Activated naive CD8-positive, alpha-beta T cell treated with anti-CD3 and anti-CD28 coated beads, Interleukin-2, amount 50 U/mL, for 24 hours (primary cell): Measurements from ENCODE around the gene UGT1A10.

Source experiments
- ATAC-seq: fragments of 150-1000 bp; cut with Tn5 transposase; one replicate; pipeline ENCODE4 v1.10.0; 2021
- DNase-seq: peaks from one replicate; pipeline ENCODE4 v3.0.0; 2021
- H3K27ac Mint-ChIP-seq: one replicate; pipeline ENCODE4 v1.8.0; 2021; ENCODE audit warnings: mild to moderate bottlenecking, mixed read lengths
- H3K27me3 Mint-ChIP-seq: one replicate; pipeline ENCODE4 v1.8.0; 2021; ENCODE audit warnings: mixed read lengths
- H3K36me3 Mint-ChIP-seq: one replicate; pipeline ENCODE4 v1.8.0; 2021; ENCODE audit warnings: low read depth, mixed read lengths
- H3K4me1 Mint-ChIP-seq: one replicate; pipeline ENCODE4 v1.8.0; 2021; ENCODE audit warnings: mixed read lengths
- H3K4me3 Mint-ChIP-seq: one replicate; pipeline ENCODE4 v1.8.0; 2021; ENCODE audit warnings: mild to moderate bottlenecking, moderate library complexity, mixed read lengths
- H3K9me3 Mint-ChIP-seq: one replicate; pipeline ENCODE4 v1.8.0; 2021; ENCODE audit warnings: mixed read lengths

UGT1A10 gene

DNA sequence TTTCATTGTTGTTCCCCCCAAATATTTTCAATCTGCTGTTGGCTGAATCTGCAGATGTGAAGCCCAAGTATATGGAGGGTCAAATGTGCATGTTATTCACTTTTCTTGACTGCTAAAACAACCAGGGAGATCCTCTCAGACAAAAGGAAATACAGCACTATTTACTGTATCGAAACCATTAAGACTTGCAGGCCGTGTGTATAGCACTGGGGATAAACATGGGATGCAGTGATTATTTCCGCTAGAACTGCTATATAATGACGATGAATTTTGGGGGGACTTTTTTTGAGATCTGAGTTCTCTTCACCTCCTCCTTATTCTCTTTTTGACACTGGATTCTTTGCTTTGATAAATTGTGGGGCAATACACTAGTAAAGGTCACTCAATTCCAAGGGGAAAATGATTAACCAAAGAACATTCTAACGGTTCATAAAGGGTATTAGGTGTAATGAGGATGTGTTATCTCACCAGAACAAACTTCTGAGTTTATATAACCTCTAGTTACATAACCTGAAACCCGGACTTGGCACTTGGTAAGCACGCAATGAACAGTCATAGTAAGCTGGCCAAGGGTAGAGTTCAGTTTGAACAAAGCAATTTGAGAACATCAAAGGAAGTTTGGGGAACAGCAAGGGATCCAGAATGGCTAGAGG lies 120.3 kb downstream of the UGT1A10 start:
- DNase-seq, result no peak
- peaks cover 8% of the 10 kb centered on the region for H3K27me3 Mint-ChIP-seq
- ATAC-seq, result no peak
- peaks cover 1% of the 10 kb centered on the region for H3K36me3 Mint-ChIP-seq
- no peak overlapping the region for H3K27ac Mint-ChIP-seq
- no peaks in the 10 kb centered on the region for H3K4me1 Mint-ChIP-seq
- no peak overlapping the region for H3K4me3 Mint-ChIP-seq
- peaks cover 6% of the 10 kb centered on the region for H3K9me3 Mint-ChIP-seq

DNA sequence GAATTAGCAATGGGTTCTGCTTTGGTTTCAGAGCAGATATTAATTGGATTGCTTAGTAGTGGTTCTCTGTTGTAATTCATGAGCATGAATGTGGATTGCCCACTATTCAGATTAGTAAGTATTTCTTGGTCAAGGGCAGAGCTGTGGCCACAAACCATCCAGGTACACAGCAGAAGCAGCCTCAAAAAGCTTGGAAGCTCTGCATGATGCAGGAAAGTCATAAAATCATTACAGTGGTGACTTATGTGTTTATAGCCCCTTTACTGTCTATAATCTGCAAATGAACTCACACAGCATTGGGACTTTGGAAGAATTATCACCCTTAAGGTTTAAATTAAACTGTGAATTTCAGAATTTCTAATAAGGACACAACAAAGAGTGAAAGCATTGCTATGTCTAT lies 121.9 kb downstream of the UGT1A10 start:
- no peak for DNase-seq
- H3K27ac Mint-ChIP-seq, result no peak overlapping the region
- ATAC-seq, result no peak
- peaks cover under 1% of the 10 kb centered on the region for H3K27me3 Mint-ChIP-seq
- H3K4me1 Mint-ChIP-seq, result no peaks in the 10 kb centered on the region
- no peaks in the 10 kb centered on the region for H3K36me3 Mint-ChIP-seq
- no peaks in the 10 kb centered on the region for H3K9me3 Mint-ChIP-seq
- no peak overlapping the region for H3K4me3 Mint-ChIP-seq

DNA sequence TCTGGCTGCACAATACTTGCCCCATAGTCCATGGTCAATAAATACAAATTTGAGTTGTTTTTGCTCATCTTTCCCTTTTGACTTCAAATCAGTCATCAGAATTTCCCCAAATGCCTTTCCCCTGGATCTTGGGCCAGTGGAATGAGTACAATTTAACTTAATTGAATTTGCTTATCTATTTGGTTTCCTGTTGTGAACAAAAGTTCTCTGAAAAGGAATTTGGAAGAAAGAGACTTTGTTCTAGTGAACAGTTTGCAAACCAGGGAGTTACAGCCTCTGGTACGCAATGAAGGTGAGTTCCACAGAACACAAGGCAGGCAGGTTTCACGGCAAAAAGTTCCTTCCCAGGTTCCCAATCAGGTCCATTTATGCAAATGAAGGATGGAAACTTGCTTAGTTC lies 122.6 kb downstream of the UGT1A10 start:
- no peak for DNase-seq
- no peak for ATAC-seq
- Mint-ChIP-seq H3K4me1 (no peaks in the 10 kb centered on the region), H3K36me3 (no peaks in the 10 kb centered on the region), H3K27me3 (peaks cover 1% of the 10 kb centered on the region), H3K4me3 (no peak overlapping the region), H3K9me3 (no peaks in the 10 kb centered on the region), H3K27ac (no peak overlapping the region)

DNA sequence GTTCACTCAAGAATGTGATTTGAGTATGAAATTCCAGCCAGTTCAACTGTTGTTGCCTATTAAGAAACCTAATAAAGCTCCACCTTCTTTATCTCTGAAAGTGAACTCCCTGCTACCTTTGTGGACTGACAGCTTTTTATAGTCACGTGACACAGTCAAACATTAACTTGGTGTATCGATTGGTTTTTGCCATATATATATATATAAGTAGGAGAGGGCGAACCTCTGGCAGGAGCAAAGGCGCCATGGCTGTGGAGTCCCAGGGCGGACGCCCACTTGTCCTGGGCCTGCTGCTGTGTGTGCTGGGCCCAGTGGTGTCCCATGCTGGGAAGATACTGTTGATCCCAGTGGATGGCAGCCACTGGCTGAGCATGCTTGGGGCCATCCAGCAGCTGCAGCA lies 123.8 kb downstream of the UGT1A10 start, which contains the start of gene UGT1A1:
Gene UGT1A1, plus strand, starts transcription at position 228 of the 400 bp plus-strand sequence. Its CDS starts 18 bp downstream, at position 246.
- H3K27ac Mint-ChIP-seq, result no peak within 1 kb of the TSS
- H3K9me3 Mint-ChIP-seq, result no peaks in the 10 kb centered on the region
- no peak within 1 kb of the TSS for H3K4me3 Mint-ChIP-seq
- H3K27me3 Mint-ChIP-seq, result peaks cover 9% of the 10 kb centered on the region
- peaks cover 2% of the 10 kb centered on the region for H3K4me1 Mint-ChIP-seq
- DNase-seq, result no peak
- no peak for ATAC-seq
- H3K36me3 Mint-ChIP-seq, result no peaks in the 10 kb centered on the region

DNA sequence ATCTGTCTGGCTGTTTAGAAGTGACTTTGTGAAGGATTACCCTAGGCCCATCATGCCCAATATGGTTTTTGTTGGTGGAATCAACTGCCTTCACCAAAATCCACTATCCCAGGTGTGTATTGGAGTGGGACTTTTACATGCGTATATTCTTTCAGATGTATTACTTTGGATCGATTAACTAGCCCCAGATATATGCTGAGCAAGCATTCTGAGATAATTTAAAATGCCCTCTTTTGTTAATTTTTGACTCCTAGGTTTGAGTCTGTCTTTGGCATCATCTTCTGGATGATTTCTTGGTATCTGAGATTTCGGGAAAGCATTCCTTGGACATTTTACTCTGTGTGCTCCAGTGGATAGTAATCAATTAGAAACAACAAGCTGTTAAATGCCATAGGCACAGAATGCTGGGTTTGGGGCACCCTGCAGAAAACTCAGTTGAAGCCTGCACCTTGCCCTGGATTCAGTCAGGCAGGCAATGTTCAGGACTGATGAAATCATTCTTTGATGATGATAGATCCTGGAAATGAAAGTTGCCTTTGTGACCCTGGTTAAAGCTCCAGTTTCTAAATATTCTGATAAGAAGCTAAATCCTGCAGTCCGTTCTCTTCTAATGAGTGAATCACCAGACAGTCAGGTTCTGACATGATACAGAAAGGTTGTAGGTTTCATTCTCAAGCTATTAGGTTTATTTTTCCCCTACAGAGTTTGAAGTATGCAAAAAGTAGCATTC lies 125.0 kb downstream of the UGT1A10 start:
- DNase-seq (no peak), ATAC-seq (no peak)
- Mint-ChIP-seq H3K27ac (no peak overlapping the region), H3K4me3 (no peak overlapping the region), H3K36me3 (no peaks in the 10 kb centered on the region), H3K27me3 (peaks cover 12% of the 10 kb centered on the region), H3K9me3 (no peaks in the 10 kb centered on the region), H3K4me1 (peaks cover 2% of the 10 kb centered on the region)

DNA sequence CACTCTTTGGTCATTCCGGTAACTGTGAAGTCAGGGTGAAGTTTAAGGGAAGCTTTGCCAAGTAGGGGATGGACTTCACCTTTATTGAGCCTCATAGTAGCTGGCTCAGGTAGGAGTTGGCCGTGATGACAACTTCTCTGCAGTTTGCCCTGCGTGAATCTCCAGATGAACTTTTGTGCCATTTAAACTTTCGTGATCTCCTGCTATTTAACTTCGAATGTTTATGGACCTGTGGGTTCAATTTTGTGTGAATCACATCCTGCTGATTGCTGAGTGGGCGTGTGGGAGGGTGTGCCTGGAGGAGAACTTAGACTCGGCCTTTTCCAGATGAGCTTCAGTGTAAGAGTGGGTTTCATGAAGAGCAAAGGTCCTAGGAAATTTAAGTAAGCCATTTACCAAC lies 128.0 kb downstream of the UGT1A10 start:
- DNase-seq, result no peak
- Mint-ChIP-seq H3K27ac (no peak overlapping the region), H3K9me3 (no peaks in the 10 kb centered on the region), H3K4me1 (peaks cover 2% of the 10 kb centered on the region), H3K36me3 (no peaks in the 10 kb centered on the region), H3K4me3 (no peak overlapping the region), H3K27me3 (peaks cover 17% of the 10 kb centered on the region)
- ATAC-seq, result no peak

GRCh38 chr2:233764761-233765160 lies 128.5 kb downstream of the UGT1A10 start:
- H3K27me3 Mint-ChIP-seq, result peaks cover 18% of the 10 kb centered on the region
- H3K9me3 Mint-ChIP-seq, result no peaks in the 10 kb centered on the region
- no peak for DNase-seq
- H3K4me3 Mint-ChIP-seq, result no peak overlapping the region
- H3K27ac Mint-ChIP-seq, result no peak overlapping the region
- no peaks in the 10 kb centered on the region for H3K36me3 Mint-ChIP-seq
- ATAC-seq, result no peak
- peaks cover 2% of the 10 kb centered on the region for H3K4me1 Mint-ChIP-seq

DNA sequence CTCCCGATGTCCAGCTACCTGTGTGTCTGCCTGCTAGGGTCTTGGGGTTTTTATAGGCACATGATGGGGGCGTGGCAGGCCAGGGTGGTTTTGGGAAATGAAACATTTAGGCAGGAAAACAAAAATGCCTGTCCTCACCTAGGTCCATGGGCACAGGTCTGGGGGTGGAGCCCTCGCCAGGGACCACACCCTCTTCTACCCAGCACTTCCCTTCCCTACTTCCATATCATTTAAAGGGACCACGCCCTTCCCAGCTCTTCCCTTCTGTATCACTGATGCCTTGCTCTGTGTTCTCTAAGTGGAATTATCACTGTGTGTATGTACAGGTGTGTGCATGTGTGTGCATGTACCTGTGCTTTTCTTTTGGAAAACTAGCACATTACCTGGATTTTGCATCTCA lies 130.2 kb downstream of the UGT1A10 start:
- ATAC-seq (no peak), DNase-seq (no peak)
- H3K4me1 Mint-ChIP-seq, result peaks cover 2% of the 10 kb centered on the region
- H3K4me3 Mint-ChIP-seq, result no peak overlapping the region
- no peaks in the 10 kb centered on the region for H3K36me3 Mint-ChIP-seq
- peaks cover 22% of the 10 kb centered on the region for H3K27me3 Mint-ChIP-seq
- H3K9me3 Mint-ChIP-seq, result no peaks in the 10 kb centered on the region
- no peak overlapping the region for H3K27ac Mint-ChIP-seq

DNA sequence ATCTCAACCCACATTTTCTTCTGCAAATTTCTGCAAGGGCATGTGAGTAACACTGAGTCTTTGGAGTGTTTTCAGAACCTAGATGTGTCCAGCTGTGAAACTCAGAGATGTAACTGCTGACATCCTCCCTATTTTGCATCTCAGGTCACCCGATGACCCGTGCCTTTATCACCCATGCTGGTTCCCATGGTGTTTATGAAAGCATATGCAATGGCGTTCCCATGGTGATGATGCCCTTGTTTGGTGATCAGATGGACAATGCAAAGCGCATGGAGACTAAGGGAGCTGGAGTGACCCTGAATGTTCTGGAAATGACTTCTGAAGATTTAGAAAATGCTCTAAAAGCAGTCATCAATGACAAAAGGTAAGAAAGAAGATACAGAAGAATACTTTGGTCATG lies 131.8 kb downstream of the UGT1A10 start:
- Mint-ChIP-seq H3K27ac (no peak overlapping the region), H3K27me3 (peaks cover 22% of the 10 kb centered on the region), H3K4me1 (peaks cover 2% of the 10 kb centered on the region), H3K9me3 (no peaks in the 10 kb centered on the region), H3K4me3 (no peak overlapping the region), H3K36me3 (no peaks in the 10 kb centered on the region)
- ATAC-seq (no peak), DNase-seq (no peak)

DNA sequence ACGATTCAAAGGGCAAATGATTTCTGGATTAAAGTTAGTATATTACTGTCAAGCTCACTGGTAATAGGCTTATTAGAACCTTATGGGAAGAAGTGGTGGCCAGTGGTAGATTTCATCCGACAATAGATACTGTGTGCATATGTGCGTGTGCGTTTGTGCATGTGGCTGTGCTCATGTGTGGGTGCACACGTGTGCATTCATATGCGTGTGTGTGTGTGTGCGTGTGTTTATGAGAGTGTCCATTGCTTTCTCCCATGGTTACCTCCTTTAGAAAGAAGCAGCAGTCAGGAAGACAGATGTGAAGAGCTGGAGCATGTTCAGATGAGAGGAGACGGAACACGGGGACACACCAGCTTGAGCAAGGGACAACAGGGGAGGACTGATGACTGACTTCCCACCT lies 133.0 kb downstream of the UGT1A10 start:
- ATAC-seq (no peak), DNase-seq (no peak)
- Mint-ChIP-seq H3K4me1 (peaks cover 2% of the 10 kb centered on the region), H3K27me3 (peaks cover 17% of the 10 kb centered on the region), H3K4me3 (no peak overlapping the region), H3K36me3 (no peaks in the 10 kb centered on the region), H3K27ac (no peak overlapping the region), H3K9me3 (no peaks in the 10 kb centered on the region)

GRCh38 chr2:233772153-233772552 lies 135.9 kb downstream of the UGT1A10 start:
- DNase-seq (no peak), ATAC-seq (no peak)
- peaks cover 15% of the 10 kb centered on the region for H3K27me3 Mint-ChIP-seq
- H3K4me3 Mint-ChIP-seq, result no peak overlapping the region
- peaks cover 12% of the 10 kb centered on the region for H3K9me3 Mint-ChIP-seq
- no peak overlapping the region for H3K27ac Mint-ChIP-seq
- no peaks in the 10 kb centered on the region for H3K4me1 Mint-ChIP-seq
- H3K36me3 Mint-ChIP-seq, result no peaks in the 10 kb centered on the region

- no peak overlapping the region for H3K4me3 Mint-ChIP-seq
- H3K9me3 Mint-ChIP-seq, result peaks cover 13% of the 10 kb centered on the region
- no peaks in the 10 kb centered on the region for H3K36me3 Mint-ChIP-seq
- DNase-seq, result no peak
- H3K27ac Mint-ChIP-seq, result no peak overlapping the region
- no peak for ATAC-seq
- no peaks in the 10 kb centered on the region for H3K4me1 Mint-ChIP-seq
- peaks cover 14% of the 10 kb centered on the region for H3K27me3 Mint-ChIP-seq
Observed at GRCh38 chr2:233772583-233772982, 136.3 kb downstream of the UGT1A10 start.

DNA sequence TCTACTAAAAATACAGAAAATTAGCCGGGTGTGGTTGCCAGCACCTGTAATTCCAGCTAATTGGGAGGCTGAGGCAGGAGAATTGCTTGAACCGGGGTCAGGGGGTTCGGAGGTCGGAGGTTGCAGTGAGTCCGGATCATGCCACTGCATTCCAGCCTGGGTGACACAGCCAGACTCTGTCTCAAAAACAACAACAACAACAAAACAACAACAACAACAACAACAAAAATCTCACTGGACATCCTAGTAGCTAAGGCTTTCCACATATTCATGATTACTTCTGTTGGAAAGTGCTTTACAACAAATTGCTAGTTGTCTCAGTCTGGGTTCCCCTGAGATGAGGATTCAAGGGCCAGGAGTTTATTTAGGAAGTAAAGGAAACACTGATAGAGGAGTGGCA lies 137.6 kb downstream of the UGT1A10 start:
- Mint-ChIP-seq H3K27me3 (peaks cover 14% of the 10 kb centered on the region), H3K27ac (no peak overlapping the region), H3K9me3 (peaks cover 13% of the 10 kb centered on the region), H3K4me1 (no peaks in the 10 kb centered on the region), H3K36me3 (no peaks in the 10 kb centered on the region), H3K4me3 (no peak overlapping the region)
- ATAC-seq, result no peak
- DNase-seq, result no peak

DNA sequence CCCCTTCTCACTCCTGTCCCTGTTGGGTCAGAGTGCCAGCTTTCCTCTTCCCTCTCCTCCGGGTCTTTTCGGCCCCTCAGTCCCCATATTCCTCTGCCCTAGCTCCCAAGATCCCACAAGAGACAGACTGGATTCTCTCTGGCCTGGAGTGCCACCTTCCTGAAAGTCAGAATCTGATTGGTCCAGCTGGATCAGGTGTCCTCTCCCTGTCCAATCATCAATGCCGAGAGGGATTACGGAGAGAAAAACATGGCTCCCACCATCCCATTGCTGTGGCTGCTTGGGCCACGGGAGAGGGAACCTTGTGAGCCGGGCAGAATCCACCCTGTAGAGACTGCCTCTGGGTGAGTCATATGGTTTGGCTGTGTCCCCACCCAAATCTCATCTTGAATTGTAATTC lies 139.2 kb downstream of the UGT1A10 start:
- H3K4me3 Mint-ChIP-seq, result no peak overlapping the region
- no peak overlapping the region for H3K27ac Mint-ChIP-seq
- DNase-seq, result no peak
- peaks cover 12% of the 10 kb centered on the region for H3K27me3 Mint-ChIP-seq
- no peaks in the 10 kb centered on the region for H3K4me1 Mint-ChIP-seq
- H3K36me3 Mint-ChIP-seq, result no peaks in the 10 kb centered on the region
- H3K9me3 Mint-ChIP-seq, result peaks cover 13% of the 10 kb centered on the region
- ATAC-seq, result no peak

GRCh38 chr2:233778030-233778429 lies 141.8 kb downstream of the UGT1A10 start, which contains the start of gene MROH2A:
TSS of gene MROH2A (plus strand) at chr2:233778330. CDS start at chr2:233779359, 1,029 bp downstream.
- Mint-ChIP-seq H3K27me3 (peaks cover 10% of the 10 kb centered on the region), H3K9me3 (peaks cover 13% of the 10 kb centered on the region), H3K4me1 (no peaks in the 10 kb centered on the region), H3K27ac (no peak within 1 kb of the TSS), H3K4me3 (no peak within 1 kb of the TSS), H3K36me3 (no peaks in the 10 kb centered on the region)
- ATAC-seq, result no peak
- DNase-seq, result no peak
